8988T (cell line): ENCODE data around the gene KCND3.
"Not testable (repeated sequence)": the region's sequence is repeated elsewhere in the genome, so short reads cannot be mapped to it uniquely, and the experiment has no call there.

ENCODE experiments used
- DNase-seq: peaks from one replicate; pipeline ENCODE4 v3.0.0; 2011

Gene KCND3

GRCh38 chr1:111762332-111762731, 227.1 kb downstream of the KCND3 start:
- no peak for DNase-seq

- DNase-seq: no peak
Measured at GRCh38 chr1:111761717-111762116, 227.8 kb downstream of the KCND3 start.

GRCh38 chr1:111758373-111758772, 231.1 kb downstream of the KCND3 start:
- no peak for DNase-seq

GRCh38 chr1:111756124-111756513, 233.3 kb downstream of the KCND3 start:
- DNase-seq: no peak

GRCh38 chr1:111755331-111756123, 233.9 kb downstream of the KCND3 start, which contains the start of gene DDX20:
DDX20 (plus strand) TSS chr1:111755901; CDS start chr1:111755925, 24 bp downstream.
- DNase-seq: peak; percentile 65

- no peak for DNase-seq
Measured at GRCh38 chr1:111754984-111755330, 234.5 kb downstream of the KCND3 start.

GRCh38 chr1:111751906-111752575, 237.4 kb downstream of the KCND3 start:
- DNase-seq: no peak

GRCh38 chr1:111750856-111751255, 238.6 kb downstream of the KCND3 start:
- DNase-seq: no peak

GRCh38 chr1:111749628-111750027, 239.8 kb downstream of the KCND3 start:
- DNase-seq: no peak

- DNase-seq: no peak
Measured at GRCh38 chr1:111747947-111748346, 241.5 kb downstream of the KCND3 start.

- no peak for DNase-seq
Measured at GRCh38 chr1:111747282-111747734, 242.2 kb downstream of the KCND3 start.

- no peak for DNase-seq
Measured at GRCh38 chr1:111746614-111746999, 242.9 kb downstream of the KCND3 start.

GRCh38 chr1:111745675-111746613, 243.5 kb downstream of the KCND3 start:
- DNase-seq: no peak

- DNase-seq: no peak
Measured at GRCh38 chr1:111743679-111744101, 245.8 kb downstream of the KCND3 start.

- no peak for DNase-seq
Measured at GRCh38 chr1:111742938-111743549, 246.4 kb downstream of the KCND3 start.

- DNase-seq: not testable (repeated sequence)
Measured at GRCh38 chr1:111742292-111742691, 247.2 kb downstream of the KCND3 start.

GRCh38 chr1:111739925-111740765, 249.3 kb downstream of the KCND3 start:
- no peak for DNase-seq

- peak; percentile 55 for DNase-seq
Measured at GRCh38 chr1:111739194-111739924, 250.1 kb downstream of the KCND3 start, which contains the start of gene INKA2. INKA2 (minus strand) TSS chr1:111739395; CDS start chr1:111739242, 153 bp downstream.

GRCh38 chr1:111738436-111739193, 250.9 kb downstream of the KCND3 start:
- no peak for DNase-seq

GRCh38 chr1:111738133-111738435, 251.4 kb downstream of the KCND3 start:
- DNase-seq: no peak
